OCI-LY1 (cell line): ENCODE measurements around the gene LAPTM5.

Experiments
- H2AFZ ChIP-seq: fragments of 200-600 bp; sonication (generic), shearing (Covaris generic); 2 replicates; pipeline ENCODE4 v1.6.0; 2014; ENCODE audit warnings: antibody characterized with exemption, mild to moderate bottlenecking, low read length
- H3F3A ChIP-seq: fragments of 200-600 bp; sonication (generic), shearing (Covaris generic); 2 replicates; pipeline ENCODE4 v1.6.0; 2014; ENCODE audit warnings: mild to moderate bottlenecking, antibody characterized with exemption, low read length, moderate library complexity; ENCODE audit not compliant: insufficient read depth
- H3K27ac ChIP-seq: fragments of 200-600 bp; sonication (generic); 2 replicates; pipeline ENCODE4 v1.5.1; 2014; ENCODE audit warnings: low read length, mixed run types, mild to moderate bottlenecking, low read depth; ENCODE audit not compliant: poor library complexity, severe bottlenecking
- H3K27me3 ChIP-seq: fragments of 200-600 bp; sonication (generic); 2 replicates; pipeline ENCODE4 v1.6.0; 2014; ENCODE audit warnings: antibody characterized with exemption, mild to moderate bottlenecking, low read length, moderate library complexity; ENCODE audit not compliant: insufficient read depth
- H3K36me3 ChIP-seq: fragments of 200-600 bp; sonication (generic); 2 replicates; pipeline ENCODE4 v1.6.1; 2014; ENCODE audit warnings: mild to moderate bottlenecking, antibody characterized with exemption, low read length, moderate library complexity, mixed read lengths; ENCODE audit not compliant: insufficient read depth
- H3K4me1 ChIP-seq: fragments of 200-600 bp; sonication (generic); 2 replicates; pipeline ENCODE4 v1.5.1; 2014; ENCODE audit warnings: mild to moderate bottlenecking, low read length, moderate library complexity; ENCODE audit not compliant: insufficient read depth, severe bottlenecking
- H3K4me2 ChIP-seq: fragments of 200-600 bp; sonication (generic), shearing (Covaris generic); 2 replicates; pipeline ENCODE4 v1.6.1; 2014; ENCODE audit warnings: low read length
- H3K4me3 ChIP-seq: fragments of 200-600 bp; sonication (generic); 2 replicates; pipeline ENCODE4 v1.5.1; 2014; ENCODE audit warnings: low read length, low read depth, mild to moderate bottlenecking, mixed read lengths; ENCODE audit not compliant: poor library complexity, severe bottlenecking
- H3K79me2 ChIP-seq: fragments of 200-600 bp; shearing (Covaris generic); 2 replicates; pipeline ENCODE4 v1.6.1; 2016; ENCODE audit warnings: mixed run types, low read length, mixed read lengths; ENCODE audit not compliant: insufficient read depth
- H3K9ac ChIP-seq: fragments of 200-600 bp; sonication (generic), shearing (Covaris generic); 2 replicates; pipeline ENCODE4 v1.6.1; 2014; ENCODE audit warnings: mild to moderate bottlenecking, low read length, mixed read lengths
- H3K9me2 ChIP-seq: fragments of 200-600 bp; sonication (generic), shearing (Covaris generic); 2 replicates; pipeline ENCODE4 v1.6.1; 2014; ENCODE audit warnings: low read depth, mild to moderate bottlenecking, low read length, mixed read lengths
- H3K9me3 ChIP-seq: fragments of 200-600 bp; shearing (Covaris generic); 2 replicates; pipeline ENCODE4 v1.6.1; 2014; ENCODE audit warnings: low read length, mixed read lengths
- H4K20me1 ChIP-seq: fragments of 200-600 bp; sonication (generic), shearing (Covaris generic); 2 replicates; pipeline ENCODE4 v1.6.0; 2016; ENCODE audit warnings: mild to moderate bottlenecking, low read length; ENCODE audit not compliant: insufficient read depth
- EZH2 ChIP-seq: fragments of 200-600 bp; sonication (generic), shearing (Covaris generic); IDR thresholded peaks from 2 replicates; pipeline ENCODE4 v1.8.0; 2017; ENCODE audit warnings: borderline replicate concordance, mixed run types, mild to moderate bottlenecking, antibody characterized with exemption, low read length, moderate library complexity, mixed read lengths
- TF ChIP-seq, protein P1 (sequence below): fragments of 200-600 bp; sonication (generic), shearing (Covaris generic); IDR thresholded peaks from 2 replicates; pipeline ENCODE4 v1.5.1; 2017; ENCODE audit warnings: mild to moderate bottlenecking, antibody characterized with exemption, low read length, moderate library complexity, mixed read lengths

The LAPTM5 gene

DNA sequence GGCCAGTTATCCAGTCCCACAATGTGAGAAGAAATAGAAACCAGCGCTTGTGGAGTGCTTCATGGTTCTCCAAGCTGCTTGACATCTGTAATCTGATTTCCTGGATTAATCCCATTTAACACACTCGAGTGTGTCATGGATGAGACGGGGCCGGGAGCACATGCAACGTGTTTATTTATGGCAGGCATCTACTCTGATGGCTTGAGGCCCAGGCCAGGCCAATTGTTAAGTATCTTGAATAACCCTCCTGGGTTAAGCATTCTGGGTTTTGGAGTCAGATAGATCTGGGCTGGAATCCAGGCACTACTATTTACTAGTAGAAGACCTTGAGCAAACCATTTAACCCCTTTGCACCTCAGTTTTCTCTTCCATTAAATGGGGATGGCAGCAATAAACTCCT lies 37.5 kb upstream of the LAPTM5 start:
- no peaks in the 10 kb centered on the region for H4K20me1 ChIP-seq
- H3K9me2 ChIP-seq: no peaks in the 10 kb centered on the region
- no peaks in the 10 kb centered on the region for H3K79me2 ChIP-seq
- no peaks in the 10 kb centered on the region for H3K9me3 ChIP-seq
- no peaks in the 10 kb centered on the region for H3F3A ChIP-seq
- 0 out of 2 replicates have a peak, but pooled peaks cover 7% of the 10 kb centered on the region for H3K27me3 ChIP-seq
- H3K4me2 ChIP-seq: no peak overlapping the region
- TF ChIP-seq, protein P1, sequence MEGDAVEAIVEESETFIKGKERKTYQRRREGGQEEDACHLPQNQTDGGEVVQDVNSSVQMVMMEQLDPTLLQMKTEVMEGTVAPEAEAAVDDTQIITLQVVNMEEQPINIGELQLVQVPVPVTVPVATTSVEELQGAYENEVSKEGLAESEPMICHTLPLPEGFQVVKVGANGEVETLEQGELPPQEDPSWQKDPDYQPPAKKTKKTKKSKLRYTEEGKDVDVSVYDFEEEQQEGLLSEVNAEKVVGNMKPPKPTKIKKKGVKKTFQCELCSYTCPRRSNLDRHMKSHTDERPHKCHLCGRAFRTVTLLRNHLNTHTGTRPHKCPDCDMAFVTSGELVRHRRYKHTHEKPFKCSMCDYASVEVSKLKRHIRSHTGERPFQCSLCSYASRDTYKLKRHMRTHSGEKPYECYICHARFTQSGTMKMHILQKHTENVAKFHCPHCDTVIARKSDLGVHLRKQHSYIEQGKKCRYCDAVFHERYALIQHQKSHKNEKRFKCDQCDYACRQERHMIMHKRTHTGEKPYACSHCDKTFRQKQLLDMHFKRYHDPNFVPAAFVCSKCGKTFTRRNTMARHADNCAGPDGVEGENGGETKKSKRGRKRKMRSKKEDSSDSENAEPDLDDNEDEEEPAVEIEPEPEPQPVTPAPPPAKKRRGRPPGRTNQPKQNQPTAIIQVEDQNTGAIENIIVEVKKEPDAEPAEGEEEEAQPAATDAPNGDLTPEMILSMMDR: no peak
- no peak for TF ChIP-seq EZH2
- no peaks in the 10 kb centered on the region for H3K4me1 ChIP-seq
- H3K36me3 ChIP-seq: no peaks in the 10 kb centered on the region
- H3K4me3 ChIP-seq: no peak overlapping the region
- H3K27ac ChIP-seq: no peak overlapping the region
- no peak overlapping the region for H2AFZ ChIP-seq
- H3K9ac ChIP-seq: no peak overlapping the region

DNA sequence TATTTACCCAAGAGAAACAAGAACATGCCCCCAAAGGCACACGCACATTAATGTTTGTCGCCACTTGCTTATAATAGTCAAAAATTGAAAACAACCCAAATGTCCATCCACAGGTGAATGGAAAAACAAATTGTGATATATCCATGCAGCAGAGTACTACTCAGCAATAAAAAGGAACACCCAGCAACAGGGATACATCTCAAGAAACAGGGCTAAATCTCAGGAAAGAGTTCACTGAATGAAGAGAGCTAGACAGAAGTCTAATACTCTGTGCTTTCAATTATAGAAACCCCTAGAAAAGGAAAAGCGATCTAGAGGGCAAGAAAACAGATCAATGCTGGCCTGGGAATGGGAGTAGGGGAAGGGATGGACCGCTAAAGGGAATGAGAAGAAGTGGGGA lies 36.7 kb upstream of the LAPTM5 start:
- H3K9me2 ChIP-seq: no peaks in the 10 kb centered on the region
- H3K9me3 ChIP-seq: no peaks in the 10 kb centered on the region
- no peaks in the 10 kb centered on the region for H3K79me2 ChIP-seq
- no peaks in the 10 kb centered on the region for H3K36me3 ChIP-seq
- no peaks in the 10 kb centered on the region for H3K4me1 ChIP-seq
- TF ChIP-seq, protein P1: no peak
- no peak for TF ChIP-seq EZH2
- H3K27ac ChIP-seq: no peak overlapping the region
- no peaks in the 10 kb centered on the region for H3F3A ChIP-seq
- no peaks in the 10 kb centered on the region for H4K20me1 ChIP-seq
- no peak overlapping the region for H3K4me3 ChIP-seq
- H3K27me3 ChIP-seq: peaks cover 7% of the 10 kb centered on the region; the same call in 1 of the 2 replicates
- H3K4me2 ChIP-seq: no peak overlapping the region
- no peak overlapping the region for H2AFZ ChIP-seq
- no peak overlapping the region for H3K9ac ChIP-seq

DNA sequence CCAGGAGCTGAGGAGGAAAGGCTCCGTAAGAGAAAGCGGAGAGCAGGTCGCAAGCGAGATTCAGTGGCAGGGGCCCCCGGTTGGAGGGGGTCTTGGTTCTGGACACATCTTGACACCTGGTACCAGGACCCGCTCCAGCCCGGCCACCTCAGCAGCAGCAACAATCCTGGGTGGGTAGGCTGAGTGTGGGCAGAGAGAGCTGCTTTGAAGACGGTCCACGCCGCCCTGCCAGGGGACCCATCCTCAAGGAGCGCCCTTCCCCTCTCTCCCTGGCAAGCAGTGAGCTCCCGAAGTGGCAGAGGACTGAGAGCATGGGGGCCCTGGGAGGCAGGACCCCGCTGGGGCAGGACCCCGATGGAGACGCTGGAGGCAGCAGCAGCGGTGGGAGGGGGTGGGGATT lies 35.6 kb upstream of the LAPTM5 start:
- no peak overlapping the region for H3K27ac ChIP-seq
- H3K79me2 ChIP-seq: no peaks in the 10 kb centered on the region
- H3K4me3 ChIP-seq: no peak overlapping the region
- H3K9me3 ChIP-seq: no peaks in the 10 kb centered on the region
- H3K9ac ChIP-seq: no peak overlapping the region
- TF ChIP-seq EZH2: no peak
- TF ChIP-seq, protein P1: no peak
- H3K4me2 ChIP-seq: no peak overlapping the region
- H3F3A ChIP-seq: no peaks in the 10 kb centered on the region
- no peak overlapping the region for H2AFZ ChIP-seq
- H3K4me1 ChIP-seq: no peaks in the 10 kb centered on the region
- no peaks in the 10 kb centered on the region for H3K9me2 ChIP-seq
- H3K27me3 ChIP-seq: peaks cover 10% of the 10 kb centered on the region; the same call in 1 of the 2 replicates
- no peaks in the 10 kb centered on the region for H3K36me3 ChIP-seq
- no peaks in the 10 kb centered on the region for H4K20me1 ChIP-seq
